ENCODE results near the gene SDHAF2.
"Not testable (repeated sequence)": the region's sequence is repeated elsewhere in the genome, so short reads cannot be mapped to it uniquely, and the experiment has no call there.

SDHAF2 gene

DNA sequence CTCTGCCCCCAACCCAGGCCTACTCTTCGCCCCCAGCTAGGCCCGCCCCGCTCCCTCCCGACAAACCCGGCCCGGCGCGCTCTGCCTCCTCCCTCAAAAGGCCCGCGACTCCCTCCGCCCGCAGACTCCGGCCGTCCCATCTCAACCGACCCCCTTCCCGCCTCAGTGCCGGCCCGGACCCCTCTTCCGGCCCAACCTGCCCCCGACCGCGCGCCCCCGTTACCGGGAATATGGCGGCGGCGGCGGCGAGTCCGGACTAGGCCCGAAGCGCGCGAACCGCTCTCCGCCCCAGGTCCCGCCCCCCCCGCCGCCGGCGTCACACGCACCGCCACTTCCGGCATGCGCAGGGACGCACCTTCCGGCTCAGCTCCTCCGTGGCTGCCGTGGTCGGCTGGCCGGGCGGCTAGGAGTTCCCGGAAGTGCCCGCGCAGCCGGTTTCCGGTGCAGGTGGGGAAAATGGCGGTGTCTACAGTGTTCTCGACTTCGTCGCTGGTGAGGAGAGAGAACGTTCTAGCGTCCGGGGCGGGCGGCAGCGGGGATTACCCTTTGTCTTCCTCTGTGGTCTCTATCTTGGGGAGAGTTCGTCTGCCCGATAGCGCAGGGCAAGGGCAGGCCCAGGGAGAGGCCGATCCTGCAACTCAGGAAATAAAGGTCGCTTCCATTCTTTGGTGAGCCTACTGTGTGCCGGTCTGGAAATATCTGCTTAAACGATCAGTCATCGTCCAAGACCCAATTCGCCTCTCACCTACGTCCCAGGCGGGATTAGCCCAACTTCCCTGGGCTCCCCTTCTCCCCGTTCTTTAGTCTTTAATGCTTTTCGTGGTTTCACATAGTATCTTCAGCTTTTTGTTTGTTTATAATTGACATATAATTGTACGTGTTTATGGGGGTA is at the start of gene SDHAF2, which contains the start of gene CPSF7:
Gene SDHAF2 (plus strand): TSS at position 434 of the 892 bp plus-strand sequence. CDS start 23 bp downstream, at position 457.
Gene CPSF7 (minus strand): TSS at position 285 of the 892 bp plus-strand sequence. CDS start 740 bp downstream, outside the sequence.
- DNase-seq (ENCODE audit: low read depth), result peak; percentile 91

DNA sequence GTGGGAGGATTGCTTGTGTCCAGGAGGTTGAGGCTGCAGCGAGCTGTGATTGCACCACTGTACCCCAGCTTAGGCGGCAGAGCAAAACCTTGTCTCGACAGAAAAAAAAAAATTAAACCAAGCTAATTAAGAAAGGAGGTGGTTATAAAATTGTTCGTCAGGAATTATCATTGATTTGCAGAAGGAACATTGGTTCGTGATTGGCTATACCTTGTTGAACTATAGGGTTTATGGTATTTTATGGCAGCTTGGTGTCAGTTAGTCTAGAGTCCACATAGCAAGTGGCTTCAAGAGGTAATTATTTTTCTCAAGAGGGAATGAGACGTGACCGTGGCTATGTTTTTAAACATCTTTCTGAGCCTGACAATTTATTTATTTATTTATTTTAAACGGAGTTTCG is 49.0 kb upstream of the SDHAF2 start:
- no peak for DNase-seq (ENCODE audit: low read depth)

DNA sequence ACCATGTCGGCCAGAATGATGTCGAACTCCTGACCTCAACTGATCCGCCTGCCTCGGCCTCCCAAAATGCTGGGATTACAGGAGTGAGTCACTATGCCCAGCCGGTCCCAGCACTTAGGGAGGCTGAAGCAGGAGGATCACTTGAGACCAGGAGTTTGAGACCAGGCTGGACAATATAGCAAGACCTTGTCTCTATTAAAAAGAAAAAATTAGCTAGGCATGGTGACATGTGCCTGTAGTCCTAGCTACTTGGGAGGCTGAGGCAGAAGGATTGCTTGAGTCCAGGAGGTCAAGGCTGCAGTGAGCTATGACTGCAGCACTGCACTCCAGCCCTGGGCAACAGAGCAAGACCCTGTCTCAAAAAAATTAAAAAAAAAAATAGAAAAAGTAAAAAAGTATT is 46.1 kb upstream of the SDHAF2 start:
- DNase-seq (ENCODE audit: low read depth), result not testable (repeated sequence)

DNA sequence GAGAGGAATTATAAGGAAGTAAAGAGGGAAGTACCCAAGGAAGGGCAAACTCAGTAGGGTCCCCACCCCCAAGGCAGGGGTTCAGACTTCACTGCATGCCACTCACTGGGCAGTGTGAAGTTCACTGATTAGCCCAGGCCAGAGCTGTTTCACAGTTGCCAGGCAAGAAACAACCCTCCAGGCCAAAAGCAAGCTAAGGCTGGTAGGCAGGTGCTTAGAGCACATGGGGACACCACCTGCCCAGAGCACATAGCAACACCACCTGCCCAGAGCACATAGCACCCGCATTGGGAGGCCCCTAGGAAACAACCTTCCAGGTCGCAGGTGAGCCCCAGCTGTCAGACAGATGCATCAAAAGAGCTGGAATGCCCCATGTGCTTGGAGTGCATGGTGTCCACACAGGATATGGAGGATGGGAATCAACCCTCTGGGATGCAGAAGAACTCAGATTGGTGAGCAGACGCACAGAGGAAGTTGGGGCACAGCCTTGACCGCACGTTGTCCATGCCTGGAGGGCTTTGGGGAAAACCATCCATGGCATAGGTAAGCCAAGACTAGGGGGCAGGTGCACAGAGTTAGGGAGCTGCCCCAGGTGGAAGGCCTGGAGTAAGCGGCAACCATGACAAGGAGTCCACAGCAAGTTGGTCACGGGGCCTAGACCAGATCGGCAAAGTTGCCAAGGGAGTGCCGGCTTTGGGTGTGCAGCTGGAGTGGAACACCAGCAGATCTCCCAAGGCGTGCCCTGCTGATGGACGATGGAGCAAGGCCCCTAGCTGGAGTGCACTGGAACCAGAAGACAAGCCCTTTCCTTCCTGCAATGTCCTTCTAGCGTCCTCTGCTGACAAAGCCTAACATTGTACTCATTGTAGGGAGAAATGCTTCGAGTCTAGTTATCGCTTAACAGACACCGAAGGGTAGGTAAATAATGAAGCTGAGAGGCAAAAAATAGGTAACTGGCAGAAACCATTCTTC is 45.4 kb upstream of the SDHAF2 start:
- peak; percentile 55 for DNase-seq (ENCODE audit: low read depth)

DNA sequence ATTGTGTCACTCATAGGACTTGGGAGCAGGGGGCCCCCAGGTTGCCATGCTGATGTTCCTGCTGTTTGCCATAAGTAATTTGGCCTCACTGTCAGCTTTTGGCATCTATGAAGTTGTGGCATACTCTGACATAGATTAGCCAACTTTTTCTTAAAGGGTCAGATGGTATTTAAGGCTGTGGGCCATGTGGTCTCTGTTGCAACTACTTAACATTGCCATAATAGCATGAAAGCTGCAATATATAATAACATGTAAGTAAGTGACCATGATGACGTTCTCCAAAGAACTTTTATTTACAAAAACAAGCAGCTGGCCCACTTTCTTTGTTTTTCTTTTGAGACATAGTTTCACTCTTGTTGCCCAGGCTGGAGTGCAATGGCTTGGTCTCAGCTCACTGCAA is 39.8 kb upstream of the SDHAF2 start:
- DNase-seq (ENCODE audit: low read depth), result no peak

DNA sequence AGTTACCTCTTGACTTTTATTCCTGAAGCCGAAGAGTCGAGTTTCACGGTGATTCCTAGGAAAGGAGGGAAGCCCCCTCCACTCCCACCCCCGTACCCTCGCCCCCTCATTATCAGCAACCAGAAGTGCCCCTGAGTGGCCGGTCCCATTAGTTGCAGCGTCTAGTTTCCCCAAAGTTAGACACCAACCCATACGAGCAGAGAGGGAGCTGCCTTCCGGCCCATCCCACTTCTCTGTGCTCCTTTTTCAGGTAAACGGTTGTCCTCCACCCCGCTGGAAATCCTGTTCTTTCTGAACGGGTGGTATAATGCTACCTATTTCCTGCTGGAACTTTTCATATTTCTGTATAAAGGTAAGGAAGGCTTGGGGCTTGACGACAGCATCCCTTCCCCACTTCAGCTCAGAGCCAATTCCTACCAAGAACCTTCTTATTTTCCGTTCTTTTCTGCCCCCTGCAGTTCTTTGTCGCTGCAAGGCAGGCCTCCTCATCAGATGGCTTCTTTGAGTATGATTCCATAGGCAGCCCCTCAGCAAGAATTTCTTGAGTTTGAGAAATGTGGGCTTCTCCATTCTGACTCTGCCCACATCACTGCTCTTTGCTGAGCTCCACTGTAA is 36.8 kb upstream of the SDHAF2 start:
- no peak for DNase-seq (ENCODE audit: low read depth)

DNA sequence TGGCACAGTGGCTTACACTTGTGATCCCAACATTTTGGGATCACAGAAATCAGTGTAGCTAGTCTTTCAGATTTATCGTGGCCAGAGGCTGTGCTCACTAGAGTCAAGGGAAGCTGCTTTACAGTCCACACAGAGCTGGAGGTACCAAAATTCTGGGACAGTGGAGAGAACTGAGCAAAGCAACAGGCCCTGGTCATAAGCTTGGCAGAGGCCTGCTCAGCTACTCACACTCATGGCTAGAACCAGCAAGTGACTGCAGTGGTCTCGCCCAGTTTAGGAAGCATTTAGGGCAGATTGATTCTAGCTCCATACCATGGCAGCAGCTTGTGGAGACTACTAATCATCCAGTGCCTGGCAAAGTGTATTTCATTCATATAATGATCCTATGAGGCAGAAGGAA is 28.8 kb upstream of the SDHAF2 start:
- DNase-seq (ENCODE audit: low read depth), result no peak

DNA sequence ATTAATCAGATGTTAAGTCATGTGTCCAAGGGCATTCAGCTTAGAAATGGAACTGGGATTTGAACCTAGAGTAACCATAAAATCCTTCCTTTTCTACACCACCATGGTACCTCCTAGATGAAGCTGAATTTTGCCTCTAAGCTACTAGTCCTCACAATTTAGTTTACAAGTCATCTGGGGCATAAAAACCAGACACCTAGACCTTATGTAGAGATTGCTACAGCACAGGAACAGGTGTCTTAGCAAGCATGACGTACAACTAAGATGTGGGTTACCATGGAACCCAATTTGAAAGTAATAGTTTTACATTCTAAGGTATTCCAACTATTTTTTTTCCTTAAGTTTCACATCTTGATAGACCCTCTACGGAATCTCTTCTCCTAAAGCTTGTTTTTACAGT is 28.4 kb upstream of the SDHAF2 start:
- DNase-seq (ENCODE audit: low read depth), result no peak

DNA sequence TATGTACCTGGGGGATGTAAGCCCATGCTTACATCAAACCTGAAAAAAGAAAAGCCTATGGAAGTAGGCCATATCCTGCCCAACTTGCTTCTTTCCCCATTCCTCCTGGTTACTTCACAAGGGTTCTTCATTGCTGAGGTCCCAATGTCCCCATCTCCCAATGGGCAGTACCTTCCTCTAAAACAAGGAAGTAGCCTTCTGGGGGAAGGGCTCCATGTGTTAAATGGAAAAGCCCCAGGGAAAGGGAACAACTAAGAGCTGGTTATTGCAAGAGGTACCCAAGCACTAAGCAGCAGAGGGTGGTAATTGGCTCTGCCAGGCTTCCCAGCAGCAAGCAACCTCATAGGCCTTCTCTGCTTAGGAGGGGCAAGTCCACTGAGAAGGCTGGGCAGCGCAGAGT is 26.3 kb upstream of the SDHAF2 start:
- DNase-seq (ENCODE audit: low read depth), result no peak

DNA sequence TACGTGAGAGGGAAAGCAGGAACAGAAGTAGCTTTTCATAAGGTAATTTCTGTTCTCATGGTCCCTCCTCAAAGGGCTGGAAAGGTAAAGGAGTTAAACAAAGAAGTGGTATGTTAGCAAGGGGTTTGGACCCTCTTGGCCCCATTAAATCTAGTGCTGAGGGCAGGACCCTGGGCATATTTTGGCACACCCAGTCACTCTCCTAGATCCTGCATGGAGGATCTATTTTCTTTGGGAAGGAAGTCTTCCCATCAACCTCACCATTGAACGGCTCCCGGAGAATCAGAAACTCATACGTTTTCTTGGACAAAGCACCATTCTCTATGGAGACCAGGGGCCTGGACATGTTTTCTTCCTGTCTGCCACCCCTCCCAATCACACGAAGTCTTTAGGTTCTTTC is 25.8 kb upstream of the SDHAF2 start:
- DNase-seq (ENCODE audit: low read depth), result no peak

DNA sequence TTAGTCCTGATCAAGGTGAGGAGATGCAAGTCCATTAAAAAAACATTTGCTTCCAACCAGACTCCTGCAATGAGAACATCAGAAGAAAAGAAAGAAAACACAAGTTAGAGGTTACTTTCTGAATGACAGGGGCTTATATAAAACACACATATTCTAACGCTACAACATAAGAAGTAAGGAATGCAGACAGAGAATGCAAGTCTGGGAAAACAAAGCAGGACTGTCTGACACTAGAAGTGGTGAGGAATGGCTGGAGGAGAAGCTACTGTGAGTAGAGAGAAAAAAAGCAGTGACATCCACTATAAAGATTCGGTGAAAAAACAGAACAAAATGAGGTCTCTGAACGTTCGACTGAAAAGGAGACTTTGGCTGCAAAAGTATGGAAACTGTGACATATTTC is 25.3 kb upstream of the SDHAF2 start:
- DNase-seq (ENCODE audit: low read depth), result peak; percentile 12

DNA sequence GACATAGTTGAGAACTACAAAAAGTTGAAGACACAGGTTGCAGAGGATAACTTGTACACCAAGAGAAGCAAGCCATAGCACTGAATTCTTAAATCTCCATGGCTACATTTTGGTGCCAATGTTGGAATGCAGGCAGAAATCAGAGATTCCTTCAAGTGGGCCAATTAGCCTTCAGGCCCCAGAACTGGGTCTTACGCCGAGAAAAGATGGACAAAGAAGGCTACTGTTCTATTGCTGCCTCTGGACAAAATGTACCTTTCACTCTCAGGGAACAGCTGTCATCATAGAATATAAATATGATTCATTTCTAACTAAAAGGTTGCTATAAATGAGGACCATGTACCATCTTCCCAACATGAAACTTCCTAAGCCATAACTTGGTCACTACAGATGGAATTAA is 23.9 kb upstream of the SDHAF2 start:
- DNase-seq (ENCODE audit: low read depth), result no peak

DNA sequence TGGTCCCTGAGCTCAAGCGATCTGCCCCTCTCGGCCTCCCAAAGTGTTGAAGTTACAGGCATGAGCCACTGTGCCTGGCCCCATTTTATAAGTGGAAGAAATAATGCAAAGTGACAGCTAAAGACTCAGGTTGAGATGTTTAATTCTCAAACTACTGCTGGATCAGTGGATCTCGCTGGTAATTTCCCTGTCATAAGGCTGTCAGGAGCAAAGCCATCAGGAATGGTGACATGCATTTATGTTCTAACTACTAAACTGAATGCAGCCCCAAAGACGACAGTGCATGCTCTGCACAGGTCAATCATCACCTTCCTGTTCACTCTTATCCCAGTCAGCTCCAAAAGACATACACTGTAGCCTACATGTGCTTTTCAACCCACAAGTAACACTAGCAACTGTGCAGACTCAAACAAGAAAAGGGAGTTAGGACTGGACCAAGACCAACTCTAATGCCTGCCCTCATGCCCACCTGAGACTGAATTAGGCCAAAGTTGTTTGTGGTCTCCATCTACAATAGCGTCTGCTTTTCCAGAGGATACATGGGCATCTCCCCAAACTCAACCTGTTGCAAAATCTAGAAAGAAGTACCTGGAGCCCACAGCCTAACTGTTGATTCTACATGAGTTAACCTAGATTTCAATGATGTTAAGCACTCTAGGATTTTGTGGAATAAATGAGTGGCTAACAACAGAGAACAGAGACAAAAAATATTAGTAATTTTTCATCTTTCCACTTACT is 22.8 kb upstream of the SDHAF2 start:
- DNase-seq (ENCODE audit: low read depth), result no peak

DNA sequence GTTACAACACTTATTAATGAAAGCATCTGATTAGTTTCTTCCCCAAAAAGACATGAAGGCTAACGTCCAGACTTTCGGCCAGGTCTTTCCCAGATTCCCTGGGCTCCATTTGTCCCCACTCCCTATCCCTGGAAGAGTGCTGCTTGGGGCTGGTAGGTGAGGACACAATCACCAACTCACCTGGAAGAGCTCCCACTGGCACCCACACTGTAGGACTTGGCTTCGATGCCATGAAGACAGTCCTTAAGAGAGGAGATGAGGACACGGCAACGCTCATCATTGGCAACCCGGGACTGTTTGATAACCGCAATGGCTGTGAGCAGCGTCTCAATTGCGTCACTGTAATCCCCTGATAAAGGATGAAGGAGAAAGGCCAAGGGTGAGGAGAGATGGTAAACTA is 18.3 kb upstream of the SDHAF2 start:
- no peak for DNase-seq (ENCODE audit: low read depth)

DNA sequence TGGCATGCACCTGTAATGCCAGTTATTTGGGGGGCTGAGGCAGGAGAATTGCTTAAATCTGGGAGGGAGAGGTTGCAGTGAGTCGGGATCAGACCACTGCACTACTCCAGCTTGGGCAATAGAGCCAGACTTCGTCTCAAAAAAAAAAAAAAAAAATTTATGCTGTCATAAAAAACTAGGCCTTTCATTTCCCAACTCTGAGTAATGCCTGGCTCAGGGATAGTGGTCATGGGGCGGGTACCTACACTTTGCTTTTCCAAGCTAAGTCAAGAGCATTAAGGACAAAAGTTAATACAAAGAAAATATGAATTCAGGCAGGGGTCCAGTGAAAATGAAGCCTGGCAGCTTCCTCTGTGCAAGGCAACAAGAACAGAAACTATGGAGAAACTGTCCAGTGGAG is 16.4 kb upstream of the SDHAF2 start:
- DNase-seq (ENCODE audit: low read depth), result peak; percentile 83

DNA sequence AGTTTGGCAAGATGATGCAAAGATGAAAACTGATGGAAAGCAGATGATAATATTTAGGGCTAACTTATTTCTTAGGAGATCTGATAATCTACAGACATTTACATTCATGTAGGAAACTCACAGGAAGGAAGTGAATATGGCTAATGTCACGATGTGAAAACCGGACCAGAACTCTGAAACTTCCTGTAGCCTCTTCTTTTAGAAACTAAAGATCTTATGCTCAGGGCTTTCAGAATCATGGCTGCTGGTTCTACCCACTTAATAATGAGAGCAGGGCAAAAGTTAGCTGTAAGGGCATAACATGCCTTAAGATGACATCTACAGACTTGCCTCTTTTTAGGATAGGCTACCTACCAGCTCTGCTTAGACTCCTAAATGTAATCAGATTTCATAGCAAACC is 15.4 kb upstream of the SDHAF2 start:
- DNase-seq (ENCODE audit: low read depth), result no peak

DNA sequence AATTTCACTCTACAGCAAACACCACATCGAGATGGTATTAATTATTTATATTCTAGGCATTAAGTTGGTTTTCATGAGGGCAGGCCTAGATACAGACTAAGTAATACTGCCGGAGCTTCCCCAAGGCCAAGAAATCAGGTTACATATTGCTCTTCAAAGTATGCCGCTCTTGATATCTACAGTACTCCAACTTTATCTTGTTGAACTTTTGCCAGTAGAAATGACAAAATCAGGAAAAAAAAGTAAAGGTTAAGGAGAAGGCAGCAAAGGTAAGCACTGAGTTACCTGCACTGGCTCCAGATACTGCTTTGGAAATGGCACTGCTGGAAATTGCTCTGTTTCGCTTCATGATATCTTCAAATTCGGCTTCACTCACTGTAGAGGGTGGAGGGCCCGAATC is 14.5 kb upstream of the SDHAF2 start:
- no peak for DNase-seq (ENCODE audit: low read depth)

DNA sequence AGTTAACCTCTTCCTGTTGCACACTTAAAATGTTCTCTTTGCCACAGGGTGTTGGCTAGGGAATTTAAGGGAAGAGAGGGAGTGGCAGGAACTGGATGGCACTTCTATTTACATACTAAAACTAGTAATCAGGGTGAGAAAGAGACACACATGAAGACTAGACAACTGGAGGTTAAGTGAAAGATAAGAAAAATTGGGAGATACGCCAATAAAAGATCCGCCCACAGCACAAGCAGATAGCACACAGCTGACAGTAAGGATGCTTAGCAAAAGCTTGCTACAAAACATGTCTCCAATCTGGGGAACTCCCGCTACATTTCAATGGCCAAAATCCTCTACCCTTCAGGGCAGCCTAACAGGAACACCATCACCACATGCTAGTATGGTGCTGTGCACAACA is 13.0 kb upstream of the SDHAF2 start:
- DNase-seq (ENCODE audit: low read depth), result no peak

DNA sequence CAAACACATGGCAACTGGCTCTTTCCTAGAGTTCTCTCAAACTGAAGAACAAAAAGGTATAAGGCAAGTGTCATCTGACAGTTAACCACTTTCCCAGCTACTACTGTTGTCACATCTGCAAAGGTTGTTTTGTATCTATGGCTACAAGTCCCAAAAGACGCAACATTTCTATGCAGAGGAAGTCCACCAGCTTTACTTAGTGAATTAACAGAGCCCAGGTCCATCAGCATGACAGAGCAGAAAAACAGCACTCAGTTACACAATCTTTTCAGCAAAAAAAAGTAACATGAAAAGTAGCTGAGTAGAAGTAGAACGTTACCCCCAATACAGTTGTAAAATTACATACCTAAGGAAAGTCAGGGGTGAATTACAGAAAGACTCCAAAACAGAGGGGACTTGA is 12.3 kb upstream of the SDHAF2 start:
- DNase-seq (ENCODE audit: low read depth), result peak; percentile 74

DNA sequence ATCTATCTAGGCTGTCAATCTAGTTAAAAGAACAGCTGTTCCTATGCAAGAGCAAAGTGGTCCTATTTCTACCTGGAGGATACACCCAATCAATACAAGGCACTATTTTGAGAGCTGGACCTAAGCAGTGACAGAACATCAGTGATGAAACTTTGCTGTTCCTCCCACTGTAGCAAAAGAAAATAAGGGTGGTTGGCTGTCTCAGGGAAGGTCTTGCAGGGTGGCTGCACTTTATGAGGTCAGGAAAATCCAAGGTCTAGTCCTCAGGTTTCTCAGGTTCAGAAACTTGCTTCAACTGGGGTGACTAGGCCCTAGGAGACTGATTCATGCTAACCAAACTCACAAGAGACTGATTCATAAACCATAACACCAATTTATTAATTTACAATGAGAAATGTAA is 11.8 kb upstream of the SDHAF2 start:
- peak; percentile 56 for DNase-seq (ENCODE audit: low read depth)

DNA sequence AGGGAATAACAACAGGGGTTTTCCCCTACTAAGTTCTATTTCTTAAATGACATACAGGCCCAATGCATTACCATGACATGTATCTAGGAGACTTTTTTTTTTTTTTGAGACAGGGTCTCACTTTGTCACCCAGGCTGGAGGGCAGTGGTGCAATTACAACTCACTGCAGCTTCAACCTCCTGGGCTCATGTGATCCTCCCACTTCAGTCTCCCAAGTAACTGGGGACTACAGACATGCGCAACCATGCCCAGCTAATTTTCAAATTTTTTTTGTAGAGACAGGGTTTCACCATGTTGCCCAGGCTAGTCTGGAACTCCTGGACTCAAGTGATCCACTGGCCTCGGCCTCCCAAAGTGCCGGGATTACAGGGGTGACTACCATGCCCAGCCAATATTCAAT is 7.7 kb upstream of the SDHAF2 start:
- no peak for DNase-seq (ENCODE audit: low read depth)
